ENCODE data around the gene GPSM3. TPM values are rescaled to one million over a fixed set of nuclear protein-coding genes. Genes with fewer than 3 reads are reported as not detected.

GPSM3 gene
- total RNA-seq (1 to 10 TPM; 1.7 to 5.1 (median 3.5) TPM), polyA plus RNA-seq (1 to 10 TPM; 1.5 to 2.7 (median 2.6) TPM)
- long read RNA-seq, donor 1, result 0 reads
- long read RNA-seq, donor 2, result 0 reads

- peaks cover 0 to 4% of the 10 kb centered on the region in 2 donors for H3K36me3 ChIP-seq (ENCODE audit: insufficient read depth in 1 of 2, low read depth in 1 of 2)
- intact Hi-C loops (cut with DNase I), result loop anchor here in 1 of 2 donors (10.0 kb wide), 1 partner anchor 1002 kb away; the partner anchor contains the start of gene COL11A2
- peak within 1 kb of the TSS; percentile 77 for H3K4me3 ChIP-seq
- peak; percentile 53 to 78 for DNase-seq
- peak within 1 kb of the TSS; percentile 48 for H3K27ac ChIP-seq
- ATAC-seq, result no peak
- H3K27me3 ChIP-seq (ENCODE audit: insufficient read depth in 3 of 3, low read length in 2 of 3), result no peaks in the 10 kb centered on the region
- H3K9me3 ChIP-seq, result no peaks in the 10 kb centered on the region
- TF ChIP-seq CTCF (IDR thresholded peaks at IDR 0.05), result no peak
- WGBS, 3 donors, result 43 to 59% (median 50%) methylated on average over 5 of the region's 5 CpGs
- H3K4me1 ChIP-seq, result peaks cover 28% of the 10 kb centered on the region
Observed at GRCh38 chr6:32192608-32193039, at the start of gene GPSM3. Gene GPSM3 (minus strand): TSS chr6:32192643. CDS start chr6:32192513, 130 bp downstream.

- TF ChIP-seq CTCF (IDR thresholded peaks at IDR 0.05), result no peak
- Histone ChIP-seq H3K9me3 (no peaks in the 10 kb centered on the region), H3K36me3 (ENCODE audit: insufficient read depth in 1 of 2, low read depth in 1 of 2) (no peaks in the 10 kb centered on the region), H3K4me1 (peaks cover 4% of the 10 kb centered on the region), H3K4me3 (no peak overlapping the region), H3K27me3 (ENCODE audit: insufficient read depth in 3 of 3, low read length in 2 of 3) (no peaks in the 10 kb centered on the region), H3K27ac (no peak overlapping the region)
- intact Hi-C loops (cut with DNase I), result loop anchor here in 1 of 2 donors (5.0 kb wide), 1 partner anchor 172 kb away; no protein-coding TSS in a partner anchor
- DNase-seq (no peak), ATAC-seq (no peak)
- WGBS, 3 donors, result 84 to 91% (median 91%) methylated on average over 1 of the region's 1 CpG
Observed at GRCh38 chr6:32240686-32241085, 48.2 kb upstream of the GPSM3 start.

GRCh38 chr6:32239462-32239861 lies 47.0 kb upstream of the GPSM3 start:
- no peak for TF ChIP-seq CTCF (IDR thresholded peaks at IDR 0.05)

GRCh38 chr6:32234934-32235333 lies 42.5 kb upstream of the GPSM3 start:
- TF ChIP-seq CTCF (IDR thresholded peaks at IDR 0.05), result no peak
- Histone ChIP-seq H3K27ac (peak overlapping the region; percentile 21), H3K36me3 (ENCODE audit: insufficient read depth in 1 of 2, low read depth in 1 of 2) (no peaks in the 10 kb centered on the region), H3K27me3 (ENCODE audit: insufficient read depth in 3 of 3, low read length in 2 of 3) (no peaks in the 10 kb centered on the region), H3K4me1 (no peaks in the 10 kb centered on the region), H3K4me3 (no peak overlapping the region), H3K9me3 (no peaks in the 10 kb centered on the region)
- 38 to 56% (median 48%) methylated on average over 4 of the region's 4 CpGs for WGBS, 3 donors
- no peak for ATAC-seq
- DNase-seq, result no peak
- intact Hi-C loops (cut with DNase I), result no loop called here

More at GRCh38 chr6:32239462-32239861, 47.0 kb upstream of the GPSM3 start:
- H3K27ac ChIP-seq, result no peak overlapping the region
- peaks cover 3% of the 10 kb centered on the region for H3K4me1 ChIP-seq
- intact Hi-C loops (cut with DNase I), result no loop called here
- 75 to 76% (median 75%) methylated on average over 2 of the region's 2 CpGs for WGBS, 3 donors
- no peaks in the 10 kb centered on the region for H3K27me3 ChIP-seq (ENCODE audit: insufficient read depth in 3 of 3, low read length in 2 of 3)
- no peak for ATAC-seq
- DNase-seq, result no peak
- H3K36me3 ChIP-seq (ENCODE audit: insufficient read depth in 1 of 2, low read depth in 1 of 2), result no peaks in the 10 kb centered on the region
- no peaks in the 10 kb centered on the region for H3K9me3 ChIP-seq
- no peak overlapping the region for H3K4me3 ChIP-seq

- no peak for TF ChIP-seq CTCF (IDR thresholded peaks at IDR 0.05)
- H3K4me3 ChIP-seq, result no peak overlapping the region
- WGBS, 3 donors, result 90 to 93% (median 92%) methylated on average over 7 of the region's 7 CpGs
- DNase-seq (no peak), ATAC-seq (no peak)
- no peaks in the 10 kb centered on the region for H3K27me3 ChIP-seq (ENCODE audit: insufficient read depth in 3 of 3, low read length in 2 of 3)
- H3K36me3 ChIP-seq (ENCODE audit: insufficient read depth in 1 of 2, low read depth in 1 of 2), result no peaks in the 10 kb centered on the region
- intact Hi-C loops (cut with DNase I), result no loop called here
- no peaks in the 10 kb centered on the region for H3K9me3 ChIP-seq
- H3K27ac ChIP-seq, result no peak overlapping the region
- H3K4me1 ChIP-seq, result no peaks in the 10 kb centered on the region
Observed at GRCh38 chr6:32226434-32226833, 34.0 kb upstream of the GPSM3 start.
